ENCODE measurements around the gene PSORS1C2.
A peak's percentile ranks its signal among the peaks of the same experiment; 100 is the strongest.

The PSORS1C2 gene

GRCh38 chr6:31129130-31129529, 9.7 kb downstream of the PSORS1C2 start:
- TF ChIP-seq, protein P1, sequence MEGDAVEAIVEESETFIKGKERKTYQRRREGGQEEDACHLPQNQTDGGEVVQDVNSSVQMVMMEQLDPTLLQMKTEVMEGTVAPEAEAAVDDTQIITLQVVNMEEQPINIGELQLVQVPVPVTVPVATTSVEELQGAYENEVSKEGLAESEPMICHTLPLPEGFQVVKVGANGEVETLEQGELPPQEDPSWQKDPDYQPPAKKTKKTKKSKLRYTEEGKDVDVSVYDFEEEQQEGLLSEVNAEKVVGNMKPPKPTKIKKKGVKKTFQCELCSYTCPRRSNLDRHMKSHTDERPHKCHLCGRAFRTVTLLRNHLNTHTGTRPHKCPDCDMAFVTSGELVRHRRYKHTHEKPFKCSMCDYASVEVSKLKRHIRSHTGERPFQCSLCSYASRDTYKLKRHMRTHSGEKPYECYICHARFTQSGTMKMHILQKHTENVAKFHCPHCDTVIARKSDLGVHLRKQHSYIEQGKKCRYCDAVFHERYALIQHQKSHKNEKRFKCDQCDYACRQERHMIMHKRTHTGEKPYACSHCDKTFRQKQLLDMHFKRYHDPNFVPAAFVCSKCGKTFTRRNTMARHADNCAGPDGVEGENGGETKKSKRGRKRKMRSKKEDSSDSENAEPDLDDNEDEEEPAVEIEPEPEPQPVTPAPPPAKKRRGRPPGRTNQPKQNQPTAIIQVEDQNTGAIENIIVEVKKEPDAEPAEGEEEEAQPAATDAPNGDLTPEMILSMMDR (conservative IDR thresholded peaks at IDR 0.05): no peak
- peak overlapping the region; percentile 45 for H3K27ac ChIP-seq

- TF ChIP-seq, protein P1 (conservative IDR thresholded peaks at IDR 0.05): peak; percentile 91
- no peak overlapping the region for H3K27ac ChIP-seq
These were observed 10.7 kb downstream of the PSORS1C2 start for GRCh38 chr6:31128093-31128676.

GRCh38 chr6:31126396-31127175, 12.3 kb downstream of the PSORS1C2 start:
- TF ChIP-seq, protein P1 (conservative IDR thresholded peaks at IDR 0.05): no peak
- H3K27ac ChIP-seq: no peak overlapping the region

DNA sequence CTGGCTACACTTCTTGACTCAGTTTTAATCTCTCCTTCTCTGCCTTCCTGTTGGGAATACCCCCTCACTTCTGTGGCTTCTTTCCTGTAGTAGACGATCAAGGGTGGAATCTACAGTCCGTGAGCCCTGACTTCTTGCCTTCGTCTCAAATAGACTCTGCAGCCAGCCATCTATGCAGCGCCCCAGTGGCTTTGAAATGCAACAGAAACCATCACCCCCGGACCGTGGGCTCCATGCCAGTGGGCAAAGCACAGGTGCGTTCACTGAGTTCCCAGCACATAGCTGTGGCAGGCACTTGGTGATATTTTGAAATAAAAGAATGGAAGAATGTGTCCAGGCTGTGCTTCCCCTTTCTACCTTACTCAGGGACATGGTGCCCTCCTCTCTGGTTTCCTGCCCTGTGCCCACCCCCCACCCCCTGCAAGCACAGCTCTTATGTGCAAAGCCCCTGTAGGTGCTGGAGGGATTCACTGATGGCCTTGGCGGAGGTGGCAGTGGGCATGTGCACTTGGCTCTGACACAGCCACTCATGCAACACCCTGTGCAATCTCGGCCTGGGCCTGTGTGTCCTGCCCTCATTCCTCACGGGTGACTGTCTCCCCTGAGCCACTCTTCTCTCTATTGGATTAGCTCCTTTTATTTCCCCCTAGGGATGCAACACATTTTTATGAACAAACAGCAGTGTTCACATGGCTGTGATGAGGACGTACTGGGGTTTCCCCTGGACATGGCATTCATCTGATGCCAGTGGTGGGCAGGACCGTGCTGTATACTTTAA, 13.1 kb downstream of the PSORS1C2 start:
- H3K27ac ChIP-seq: no peak overlapping the region
- TF ChIP-seq, protein P1 (conservative IDR thresholded peaks at IDR 0.05): no peak

GRCh38 chr6:31125162-31125561, 13.7 kb downstream of the PSORS1C2 start:
- TF ChIP-seq, protein P1 (conservative IDR thresholded peaks at IDR 0.05): no peak
- no peak overlapping the region for H3K27ac ChIP-seq

DNA sequence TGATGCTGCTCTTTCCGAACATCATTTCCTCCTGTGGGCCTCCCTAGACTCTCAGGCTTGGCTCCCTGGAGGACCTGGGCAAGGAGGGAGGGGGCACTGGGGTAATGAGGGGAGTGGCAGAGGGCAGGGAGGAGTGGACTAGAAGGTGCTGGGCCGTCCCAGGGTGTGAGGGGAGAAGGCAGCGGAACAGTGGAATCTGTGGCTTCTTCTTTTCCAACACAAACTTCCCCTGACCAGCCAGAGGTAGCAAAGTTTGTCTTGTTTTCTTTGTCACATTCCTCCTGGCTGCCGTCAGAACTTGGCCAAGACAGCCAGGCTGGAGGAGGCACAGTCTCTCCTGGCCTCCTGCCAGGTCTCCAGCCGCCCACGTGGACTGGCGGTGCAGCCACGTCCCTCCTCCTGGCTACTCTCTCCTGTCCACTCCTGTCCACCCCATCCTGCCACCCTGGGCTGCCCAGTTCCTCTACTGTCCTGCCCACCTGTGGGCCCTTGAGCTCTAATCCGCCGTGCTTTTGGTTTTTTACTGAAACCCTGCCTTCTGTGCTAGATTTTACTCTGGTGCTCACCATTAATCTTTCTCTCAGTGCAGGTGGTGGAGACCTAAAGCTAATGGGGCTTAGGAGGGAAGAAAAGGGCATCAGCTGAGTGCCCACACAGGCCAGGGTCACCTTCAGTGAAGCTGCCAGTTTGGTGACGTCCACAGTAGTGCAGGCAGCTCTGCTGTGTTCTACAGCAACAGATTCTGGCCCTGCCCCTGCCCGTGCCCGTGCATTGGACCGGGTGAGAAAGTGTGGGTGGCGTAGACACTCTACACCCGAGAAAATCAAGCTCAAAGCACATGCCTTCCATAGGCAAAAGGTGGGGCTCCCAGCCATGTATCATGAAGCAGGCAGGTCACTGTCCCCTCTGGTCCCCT, 15.8 kb downstream of the PSORS1C2 start:
- TF ChIP-seq, protein P1 (conservative IDR thresholded peaks at IDR 0.05): no peak
- H3K27ac ChIP-seq: peak overlapping the region; percentile 47

Data from VCaP (cell line).